GM12801 (cell line): ENCODE data around the gene EID2.

ENCODE experiments used
- CTCF ChIP-seq: IDR thresholded peaks from one replicate; pipeline ENCODE4 v1.5.1; 2011; ENCODE audit warnings: control low read depth; ENCODE audit not compliant: insufficient read length; ENCODE audit errors: extremely low read depth

Gene EID2

GRCh38 chr19:39546599-39546998, 6.6 kb upstream of the EID2 start:
- no peak for TF ChIP-seq CTCF

GRCh38 chr19:39544911-39545310, 5.0 kb upstream of the EID2 start:
- no peak for TF ChIP-seq CTCF

GRCh38 chr19:39544226-39544903, 4.4 kb upstream of the EID2 start:
- TF ChIP-seq CTCF: no peak

- TF ChIP-seq CTCF: no peak
Measured at GRCh38 chr19:39543477-39543857, 3.5 kb upstream of the EID2 start.

GRCh38 chr19:39542206-39542605, 2.2 kb upstream of the EID2 start:
- no peak for TF ChIP-seq CTCF

GRCh38 chr19:39540333-39540673, 342 bp upstream of the EID2 start:
- TF ChIP-seq CTCF: no peak

GRCh38 chr19:39539165-39539517, 820 bp downstream of the EID2 start:
- no peak for TF ChIP-seq CTCF

- TF ChIP-seq CTCF: no peak
Measured at GRCh38 chr19:39533791-39534190, 6.2 kb downstream of the EID2 start.
